SK-N-SH (cell line): ENCODE measurements around the gene SMAP2. TPM values are rescaled to one million over a fixed set of nuclear protein-coding genes. Genes with fewer than 3 reads are reported as not detected.

Experiments used
- CTCF ChIA-PET: fragments of 300-600, 350-600 bp; formaldehyde crosslinking; extraction: SDS; loops from one replicate; lab custom pipeline; 2021; lab: Yijun Ruan, JAX
- POLR2A ChIA-PET: fragments of 350-600 bp; sonication (Branson Sonifier 250); formaldehyde crosslinking; extraction: SDS; loops from one replicate; lab custom pipeline; 2020; ENCODE audit warnings: antibody characterized with exemption, inconsistent platforms; lab: Yijun Ruan, JAX
- DNase-seq: peaks from one replicate; pipeline ENCODE4 v3.0.0; 2012
- H2AFZ ChIP-seq: fragments of 200-600 bp; sonication (generic); 2 replicates; pipeline ENCODE4 v1.8.1; 2016; ENCODE audit warnings: antibody characterized with exemption, mild to moderate bottlenecking, low read depth
- H3F3A ChIP-seq: fragments of 200-600 bp; sonication (generic); replicated peaks from 2 replicates; pipeline ENCODE3; 2016; ENCODE audit warnings: antibody characterized with exemption, mild to moderate bottlenecking; ENCODE audit not compliant: insufficient read depth
- H3K27ac ChIP-seq, 2 experiments: fragments of 200-500 bp in 1 of 2; fragments of 200-600 bp in 1 of 2; sonication (Bioruptor generic) in 1 of 2; sonication (generic), shearing (Covaris generic) in 1 of 2; 2 replicates each; pipeline versions ENCODE4 v1.5.1 to v1.6.1; 2014 to 2016; ENCODE audit warnings: low read depth in 2 of 2, inconsistent platforms in 1 of 2, low read length in 1 of 2, mild to moderate bottlenecking in 1 of 2, mixed read lengths in 1 of 2
- H3K27me3 ChIP-seq: fragments of 200-600 bp; sonication (generic), shearing (Covaris generic); 2 replicates; pipeline ENCODE4 v1.6.1; 2016; ENCODE audit warnings: mixed run types; ENCODE audit not compliant: insufficient read depth
- H3K36me3 ChIP-seq, 2 experiments: fragments of 200-500 bp in 1 of 2; fragments of 200-600 bp in 1 of 2; sonication (Bioruptor generic) in 1 of 2; sonication (generic) in 1 of 2; replicated peaks in 1 of 2; 2 replicates each; pipeline versions ENCODE3 to v1.5.1; 2014 to 2016; ENCODE audit warnings: low read length in 1 of 2, mild to moderate bottlenecking in 1 of 2; ENCODE audit not compliant: insufficient read depth in 2 of 2, control insufficient read depth in 1 of 2
- H3K4me1 ChIP-seq, 2 experiments: fragments of 200-500 bp in 1 of 2; fragments of 200-600 bp in 1 of 2; sonication (Bioruptor generic) in 1 of 2; sonication (generic), shearing (Covaris generic) in 1 of 2; 2 replicates each; pipeline versions ENCODE4 v1.5.1 to v1.6.1; 2014 to 2016; ENCODE audit warnings: low read depth in 1 of 2, low read length in 1 of 2, mixed run types in 1 of 2; ENCODE audit not compliant: insufficient read depth in 2 of 2, control insufficient read depth in 1 of 2
- H3K4me2 ChIP-seq: fragments of 200-600 bp; sonication (generic), shearing (Covaris generic); 2 replicates; pipeline ENCODE4 v1.6.1; 2017; ENCODE audit warnings: mixed run types
- H3K4me3 ChIP-seq, 2 experiments: fragments of 200-500 bp in 1 of 2; fragments of 200-600 bp in 1 of 2; sonication (Bioruptor generic) in 1 of 2; sonication (generic), shearing (Covaris generic) in 1 of 2; 2 replicates each; pipeline versions ENCODE4 v1.5.1 to v1.8.1; 2014 to 2016; ENCODE audit warnings: low read depth in 2 of 2, inconsistent platforms in 1 of 2, low read length in 1 of 2, mild to moderate bottlenecking in 1 of 2, mixed read lengths in 1 of 2, moderate library complexity in 1 of 2
- H3K79me2 ChIP-seq: fragments of 200-600 bp; sonication (generic); 2 replicates; pipeline ENCODE4 v1.8.1; 2017; ENCODE audit warnings: mild to moderate bottlenecking; ENCODE audit not compliant: insufficient read depth
- H3K9ac ChIP-seq: fragments of 200-600 bp; sonication (generic); 2 replicates; pipeline ENCODE4 v1.6.1; 2017; ENCODE audit warnings: mixed run types
- H3K9me2 ChIP-seq: fragments of 200-600 bp; sonication (generic); 2 replicates; pipeline ENCODE4 v1.6.1; 2017; ENCODE audit warnings: mixed run types
- H3K9me3 ChIP-seq: fragments of 200-600 bp; sonication (generic); 2 replicates; pipeline ENCODE4 v1.6.1; 2017; ENCODE audit warnings: mixed run types, mild to moderate bottlenecking, moderate library complexity
- H4K20me1 ChIP-seq: fragments of 200-600 bp; sonication (generic); 2 replicates; pipeline ENCODE4 v1.6.1; 2017; ENCODE audit warnings: mild to moderate bottlenecking, mixed run types; ENCODE audit not compliant: insufficient read depth
- CHD2 ChIP-seq: fragments of 150-350 bp; IDR thresholded peaks from 2 replicates; pipeline ENCODE4 v1.6.1; 2018; ENCODE audit warnings: low read length; ENCODE audit not compliant: partially characterized antibody
- FOSL2 ChIP-seq: IDR thresholded peaks from 2 replicates; pipeline ENCODE4 v1.4.0; 2012; ENCODE audit warnings: low read depth, mild to moderate bottlenecking, moderate library complexity, borderline replicate concordance
- MEF2A ChIP-seq: IDR thresholded peaks from 2 replicates; pipeline ENCODE4 v1.4.0; 2012; ENCODE audit warnings: low read depth, borderline replicate concordance
- MXI1 ChIP-seq: IDR thresholded peaks from 2 replicates; pipeline ENCODE4 v1.6.1; 2012; ENCODE audit warnings: mild to moderate bottlenecking, low read depth, low read length, improper control_type of control experiment
- NFIC ChIP-seq: IDR thresholded peaks from 2 replicates; pipeline ENCODE4 v1.4.0; 2012; ENCODE audit warnings: borderline replicate concordance
- RAD21 ChIP-seq: IDR thresholded peaks from 2 replicates; pipeline ENCODE4 v1.6.1; 2012; ENCODE audit warnings: mild to moderate bottlenecking, low read length
- RFX5 ChIP-seq: IDR thresholded peaks from 2 replicates; pipeline ENCODE4 v1.6.1; 2012; ENCODE audit warnings: mild to moderate bottlenecking, improper control_type of control experiment, low read length
- TAF1 ChIP-seq: IDR thresholded peaks from 2 replicates; pipeline ENCODE4 v1.6.1; 2012; ENCODE audit warnings: low read depth, mild to moderate bottlenecking, low read length, moderate library complexity, borderline replicate concordance
- WGBS: methylation state at CpG from one replicate; pipeline ENCODE4 v1.1.6; 2017; ENCODE audit warnings: low lambda C conversion rate; 5-methylcytosine and 5-hydroxymethylcytosine counted together
- polyA plus RNA-seq, 3 experiments: library from polyadenylated mRNA; depleted of rRNA; stranded (reverse); fragments of >200 nt; gene quantifications; 2 replicates each; pipeline ENCODE4 v1.2.3, GENCODE V29; 2012
- TF ChIP-seq, protein P1 (sequence below): IDR thresholded peaks from 2 replicates; pipeline ENCODE4 v1.6.1; 2012; ENCODE audit warnings: mild to moderate bottlenecking, low read depth, low read length, moderate library complexity
- TF ChIP-seq, protein P2 (sequence below): fragments of 200-600 bp; sonication (generic); IDR thresholded peaks from 2 replicates; pipeline ENCODE4 v1.6.1; 2017; ENCODE audit warnings: antibody characterized with exemption, mild to moderate bottlenecking, moderate library complexity
- TF ChIP-seq, protein P3 (sequence below): IDR thresholded peaks from 2 replicates; pipeline ENCODE4 v1.4.0; 2012; ENCODE audit warnings: low read depth, borderline replicate concordance

Gene SMAP2
- polyA plus RNA-seq, 1 of the 3 experiments (the other 2 are of a cell fraction) = 11.2 TPM

DNA sequence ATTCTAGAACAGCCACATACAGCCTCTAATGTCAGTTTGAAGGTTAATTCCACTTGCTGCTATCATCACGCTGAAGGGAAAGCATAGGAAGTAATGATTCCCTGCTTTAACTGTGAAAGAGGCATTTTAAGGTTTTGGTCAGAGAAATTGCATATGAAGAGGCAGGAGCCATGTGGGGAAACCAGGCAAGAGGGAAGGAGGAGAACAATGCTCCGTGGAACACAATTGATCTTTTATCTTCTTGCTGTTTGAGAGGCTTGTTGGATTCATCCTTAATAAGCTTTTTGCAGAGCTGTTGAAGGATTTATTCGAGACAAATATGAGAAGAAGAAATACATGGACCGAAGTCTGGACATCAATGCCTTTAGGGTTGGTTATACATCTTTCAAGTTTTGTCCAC is 35.9 kb downstream of the SMAP2 start:
- Histone ChIP-seq H3F3A (no peaks in the 10 kb centered on the region), H3K4me1 (no peaks in the 10 kb centered on the region; a peak in 2 of 4 replicates), H3K36me3 (peaks cover 0 to 15% of the 10 kb centered on the region in 2 experiments), H3K4me2 (no peak overlapping the region), H3K9me3 (no peaks in the 10 kb centered on the region), H3K9me2 (no peaks in the 10 kb centered on the region), H3K79me2 (peaks cover 6% of the 10 kb centered on the region), H2AFZ (no peak overlapping the region), H4K20me1 (no peaks in the 10 kb centered on the region), H3K27ac (no peak overlapping the region), H3K27me3 (no peaks in the 10 kb centered on the region), H3K9ac (no peak overlapping the region), H3K4me3 (no peak overlapping the region)
- POLR2A ChIA-PET = no interaction called here
- WGBS = 89% methylated on average over 4 of the region's 4 CpGs
- TF ChIP-seq MXI1 = no peak
- no peak for TF ChIP-seq FOSL2
- TF ChIP-seq, protein P1, sequence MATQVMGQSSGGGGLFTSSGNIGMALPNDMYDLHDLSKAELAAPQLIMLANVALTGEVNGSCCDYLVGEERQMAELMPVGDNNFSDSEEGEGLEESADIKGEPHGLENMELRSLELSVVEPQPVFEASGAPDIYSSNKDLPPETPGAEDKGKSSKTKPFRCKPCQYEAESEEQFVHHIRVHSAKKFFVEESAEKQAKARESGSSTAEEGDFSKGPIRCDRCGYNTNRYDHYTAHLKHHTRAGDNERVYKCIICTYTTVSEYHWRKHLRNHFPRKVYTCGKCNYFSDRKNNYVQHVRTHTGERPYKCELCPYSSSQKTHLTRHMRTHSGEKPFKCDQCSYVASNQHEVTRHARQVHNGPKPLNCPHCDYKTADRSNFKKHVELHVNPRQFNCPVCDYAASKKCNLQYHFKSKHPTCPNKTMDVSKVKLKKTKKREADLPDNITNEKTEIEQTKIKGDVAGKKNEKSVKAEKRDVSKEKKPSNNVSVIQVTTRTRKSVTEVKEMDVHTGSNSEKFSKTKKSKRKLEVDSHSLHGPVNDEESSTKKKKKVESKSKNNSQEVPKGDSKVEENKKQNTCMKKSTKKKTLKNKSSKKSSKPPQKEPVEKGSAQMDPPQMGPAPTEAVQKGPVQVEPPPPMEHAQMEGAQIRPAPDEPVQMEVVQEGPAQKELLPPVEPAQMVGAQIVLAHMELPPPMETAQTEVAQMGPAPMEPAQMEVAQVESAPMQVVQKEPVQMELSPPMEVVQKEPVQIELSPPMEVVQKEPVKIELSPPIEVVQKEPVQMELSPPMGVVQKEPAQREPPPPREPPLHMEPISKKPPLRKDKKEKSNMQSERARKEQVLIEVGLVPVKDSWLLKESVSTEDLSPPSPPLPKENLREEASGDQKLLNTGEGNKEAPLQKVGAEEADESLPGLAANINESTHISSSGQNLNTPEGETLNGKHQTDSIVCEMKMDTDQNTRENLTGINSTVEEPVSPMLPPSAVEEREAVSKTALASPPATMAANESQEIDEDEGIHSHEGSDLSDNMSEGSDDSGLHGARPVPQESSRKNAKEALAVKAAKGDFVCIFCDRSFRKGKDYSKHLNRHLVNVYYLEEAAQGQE = no peak
- TF ChIP-seq RFX5 = no peak
- no peak for TF ChIP-seq RAD21
- TF ChIP-seq NFIC = no peak
- no peak for TF ChIP-seq CHD2
- no peak for TF ChIP-seq TAF1
- TF ChIP-seq, protein P2, sequence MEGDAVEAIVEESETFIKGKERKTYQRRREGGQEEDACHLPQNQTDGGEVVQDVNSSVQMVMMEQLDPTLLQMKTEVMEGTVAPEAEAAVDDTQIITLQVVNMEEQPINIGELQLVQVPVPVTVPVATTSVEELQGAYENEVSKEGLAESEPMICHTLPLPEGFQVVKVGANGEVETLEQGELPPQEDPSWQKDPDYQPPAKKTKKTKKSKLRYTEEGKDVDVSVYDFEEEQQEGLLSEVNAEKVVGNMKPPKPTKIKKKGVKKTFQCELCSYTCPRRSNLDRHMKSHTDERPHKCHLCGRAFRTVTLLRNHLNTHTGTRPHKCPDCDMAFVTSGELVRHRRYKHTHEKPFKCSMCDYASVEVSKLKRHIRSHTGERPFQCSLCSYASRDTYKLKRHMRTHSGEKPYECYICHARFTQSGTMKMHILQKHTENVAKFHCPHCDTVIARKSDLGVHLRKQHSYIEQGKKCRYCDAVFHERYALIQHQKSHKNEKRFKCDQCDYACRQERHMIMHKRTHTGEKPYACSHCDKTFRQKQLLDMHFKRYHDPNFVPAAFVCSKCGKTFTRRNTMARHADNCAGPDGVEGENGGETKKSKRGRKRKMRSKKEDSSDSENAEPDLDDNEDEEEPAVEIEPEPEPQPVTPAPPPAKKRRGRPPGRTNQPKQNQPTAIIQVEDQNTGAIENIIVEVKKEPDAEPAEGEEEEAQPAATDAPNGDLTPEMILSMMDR = no peak
- no peak for TF ChIP-seq MEF2A
- TF ChIP-seq, protein P3, sequence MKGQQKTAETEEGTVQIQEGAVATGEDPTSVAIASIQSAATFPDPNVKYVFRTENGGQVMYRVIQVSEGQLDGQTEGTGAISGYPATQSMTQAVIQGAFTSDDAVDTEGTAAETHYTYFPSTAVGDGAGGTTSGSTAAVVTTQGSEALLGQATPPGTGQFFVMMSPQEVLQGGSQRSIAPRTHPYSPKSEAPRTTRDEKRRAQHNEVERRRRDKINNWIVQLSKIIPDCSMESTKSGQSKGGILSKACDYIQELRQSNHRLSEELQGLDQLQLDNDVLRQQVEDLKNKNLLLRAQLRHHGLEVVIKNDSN = no peak
- DNase-seq = no peak
- CTCF ChIA-PET = interaction anchor here (3.8 kb wide), 1 partner anchor 265 kb away, joined by 21 read pairs; no protein-coding TSS in a partner anchor
